Nasal cavity respiratory epithelium epithelial cell of viscerocranial mucosa (primary cell): ENCODE measurements around the gene SPAST. TPM values are rescaled to one million over a fixed set of nuclear protein-coding genes. Genes with fewer than 3 reads are reported as not detected.

Experiments
- total RNA-seq: library from RNA; depleted of rRNA; stranded (reverse); fragments of >200 nt; gene quantifications from 2 replicates; pipeline ENCODE4 v1.2.3, GENCODE V29; 2014

Gene SPAST
- total RNA-seq: 32.7 and 45.5 TPM in 2 replicates

GRCh38 chr2:32063310-32064020 is at the start of gene SPAST:
Gene SPAST, plus strand, starts transcription at chr2:32063556. Its CDS starts 276 bp downstream, at chr2:32063832.

GRCh38 chr2:32039447-32040219 is 23.7 kb upstream of the SPAST start, which contains the start of gene DPY30:
Gene DPY30, minus strand, starts transcription at chr2:32039805. Its CDS starts 349 bp downstream, at chr2:32039456.

Other genes starting within 250 kb of the SPAST start
- 35.9 and 39.0 TPM in 2 replicates for gene MEMO1, start 52.5 kb upstream of the SPAST start, total RNA-seq
- 58.9 and 80.0 TPM in 2 replicates for gene DPY30, start 23.8 kb upstream of the SPAST start, total RNA-seq
- gene SLC30A6, start 102.3 kb downstream of the SPAST start, total RNA-seq: 30.1 and 35.4 TPM in 2 replicates
- 0.07 and 0.68 TPM in 2 replicates for gene NLRC4, start 201.3 kb downstream of the SPAST start, total RNA-seq
- gene YIPF4, start 214.3 kb downstream of the SPAST start, total RNA-seq: 18.1 and 37.6 TPM in 2 replicates